Osteocyte (in vitro differentiated cells): Measurements from ENCODE around the gene TUBGCP4. TPM values are rescaled to one million over a fixed set of nuclear protein-coding genes. Genes with fewer than 3 reads are reported as not detected.

Source experiments
- DNase-seq: peaks from one replicate; pipeline ENCODE4 v3.0.0; 2021; ENCODE audit warnings: mixed read lengths; ENCODE audit not compliant: unreplicated experiment; ENCODE audit errors: extremely low spot score
- H3K27ac Mint-ChIP-seq: one replicate; pipeline ENCODE4 v1.8.0; 2021; ENCODE audit warnings: mild to moderate bottlenecking, mixed read lengths; ENCODE audit not compliant: unreplicated experiment
- H3K27me3 Mint-ChIP-seq: one replicate; pipeline ENCODE4 v1.8.0; 2021; ENCODE audit warnings: mixed read lengths; ENCODE audit not compliant: unreplicated experiment
- H3K36me3 Mint-ChIP-seq: one replicate; pipeline ENCODE4 v1.8.0; 2021; ENCODE audit warnings: mixed read lengths; ENCODE audit not compliant: unreplicated experiment
- H3K4me1 Mint-ChIP-seq: one replicate; pipeline ENCODE4 v1.8.0; 2021; ENCODE audit warnings: mixed read lengths; ENCODE audit not compliant: unreplicated experiment
- H3K4me3 Mint-ChIP-seq: one replicate; pipeline ENCODE4 v1.8.0; 2021; ENCODE audit warnings: mild to moderate bottlenecking, moderate library complexity, mixed read lengths; ENCODE audit not compliant: unreplicated experiment
- H3K9me3 Mint-ChIP-seq: one replicate; pipeline ENCODE4 v1.8.0; 2021; ENCODE audit warnings: mixed read lengths; ENCODE audit not compliant: unreplicated experiment
- total RNA-seq: library from RNA; stranded (reverse); gene quantifications from 2 replicates; pipeline ENCODE4 v1.2.1, GENCODE V29; 2021
- TF ChIP-seq, protein P1 (sequence below): fragments of 200-600 bp; sonication (generic); IDR thresholded peaks from 2 replicates; pipeline ENCODE4 v1.5.0; 2021; ENCODE audit warnings: antibody characterized with exemption, mild to moderate bottlenecking, moderate library complexity

The TUBGCP4 gene
- total RNA-seq, 1 donor from 2014 or later: 19.8 TPM

DNA sequence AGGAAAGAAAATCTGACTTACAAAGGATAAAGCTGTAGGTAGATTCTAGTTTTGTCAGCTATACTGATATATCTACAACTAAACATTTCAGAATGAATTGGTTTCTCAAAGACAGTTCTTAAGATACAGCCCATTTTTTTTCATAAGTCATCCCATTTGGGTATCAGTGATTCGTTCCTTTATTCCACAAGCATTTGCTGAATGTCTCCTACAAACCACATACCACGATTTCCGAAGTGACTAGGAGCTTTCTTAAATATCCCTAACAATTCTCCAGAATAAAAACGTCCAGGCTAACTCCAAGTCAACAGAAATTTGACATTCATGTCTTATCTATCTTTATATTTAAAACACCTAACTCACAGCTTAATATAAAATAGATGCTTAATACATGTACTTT, 62.3 kb downstream of the TUBGCP4 start:
- H3K4me3 Mint-ChIP-seq: no peak overlapping the region
- H3K36me3 Mint-ChIP-seq: peaks cover 37% of the 10 kb centered on the region
- H3K9me3 Mint-ChIP-seq: no peaks in the 10 kb centered on the region
- TF ChIP-seq, protein P1, sequence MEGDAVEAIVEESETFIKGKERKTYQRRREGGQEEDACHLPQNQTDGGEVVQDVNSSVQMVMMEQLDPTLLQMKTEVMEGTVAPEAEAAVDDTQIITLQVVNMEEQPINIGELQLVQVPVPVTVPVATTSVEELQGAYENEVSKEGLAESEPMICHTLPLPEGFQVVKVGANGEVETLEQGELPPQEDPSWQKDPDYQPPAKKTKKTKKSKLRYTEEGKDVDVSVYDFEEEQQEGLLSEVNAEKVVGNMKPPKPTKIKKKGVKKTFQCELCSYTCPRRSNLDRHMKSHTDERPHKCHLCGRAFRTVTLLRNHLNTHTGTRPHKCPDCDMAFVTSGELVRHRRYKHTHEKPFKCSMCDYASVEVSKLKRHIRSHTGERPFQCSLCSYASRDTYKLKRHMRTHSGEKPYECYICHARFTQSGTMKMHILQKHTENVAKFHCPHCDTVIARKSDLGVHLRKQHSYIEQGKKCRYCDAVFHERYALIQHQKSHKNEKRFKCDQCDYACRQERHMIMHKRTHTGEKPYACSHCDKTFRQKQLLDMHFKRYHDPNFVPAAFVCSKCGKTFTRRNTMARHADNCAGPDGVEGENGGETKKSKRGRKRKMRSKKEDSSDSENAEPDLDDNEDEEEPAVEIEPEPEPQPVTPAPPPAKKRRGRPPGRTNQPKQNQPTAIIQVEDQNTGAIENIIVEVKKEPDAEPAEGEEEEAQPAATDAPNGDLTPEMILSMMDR: no peak
- H3K27me3 Mint-ChIP-seq: no peaks in the 10 kb centered on the region
- no peaks in the 10 kb centered on the region for H3K4me1 Mint-ChIP-seq
- no peak for DNase-seq
- H3K27ac Mint-ChIP-seq: no peak overlapping the region

DNA sequence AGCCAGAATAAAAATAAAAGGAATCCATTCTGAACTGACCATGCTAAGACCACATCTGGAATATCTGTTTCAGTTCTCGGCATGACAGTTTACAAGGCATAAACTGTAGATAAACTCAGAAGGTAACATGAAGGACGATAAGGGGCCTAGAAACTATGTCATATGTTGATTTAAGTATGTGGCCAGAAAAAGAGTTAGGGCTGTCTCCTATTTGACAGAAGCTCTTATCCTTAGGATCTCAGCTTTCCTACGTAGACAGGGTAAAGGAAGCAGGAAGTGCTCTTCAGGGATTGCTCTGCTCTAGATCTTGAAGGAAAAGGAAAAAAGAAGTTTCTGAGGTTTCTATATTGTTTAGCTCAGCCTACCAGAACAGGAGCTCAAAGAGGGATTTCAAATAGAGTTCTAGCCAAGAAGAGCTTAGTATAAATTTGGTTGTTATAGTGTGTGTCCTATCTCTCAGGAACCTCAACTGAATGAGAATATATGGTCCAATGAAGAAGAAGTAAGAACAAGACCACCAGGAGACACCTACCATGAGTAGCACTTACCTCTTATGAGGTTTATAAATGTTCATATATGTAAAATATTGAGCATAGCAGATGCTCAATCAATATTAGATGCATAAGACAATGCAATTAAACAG, 62.9 kb downstream of the TUBGCP4 start:
- DNase-seq: no peak
- Mint-ChIP-seq H3K27me3 (no peaks in the 10 kb centered on the region), H3K36me3 (peaks cover 42% of the 10 kb centered on the region), H3K27ac (no peak overlapping the region), H3K4me3 (no peak overlapping the region), H3K9me3 (no peaks in the 10 kb centered on the region), H3K4me1 (no peaks in the 10 kb centered on the region)
- TF ChIP-seq, protein P1: no peak

DNA sequence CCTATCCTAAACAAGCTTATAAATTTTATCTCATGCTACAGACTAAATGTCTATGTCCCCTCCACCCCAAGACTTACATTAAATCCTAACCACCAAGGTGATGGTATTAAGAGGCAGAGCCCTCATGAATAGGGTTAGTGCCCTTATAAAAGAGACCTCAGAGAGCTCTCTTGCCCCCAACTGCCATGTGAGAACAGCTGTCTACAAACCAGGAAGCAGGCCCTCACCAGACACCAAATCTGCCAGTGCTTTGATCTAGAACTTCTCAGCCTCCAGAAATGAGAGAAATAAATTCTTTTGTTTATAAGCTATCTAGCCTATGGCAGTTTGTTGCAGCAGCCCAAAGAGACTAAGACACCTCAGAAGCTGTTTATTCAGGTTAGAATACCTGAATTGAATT, 63.5 kb downstream of the TUBGCP4 start:
- Mint-ChIP-seq H3K27me3 (no peaks in the 10 kb centered on the region), H3K9me3 (no peaks in the 10 kb centered on the region), H3K4me1 (no peaks in the 10 kb centered on the region), H3K36me3 (peaks cover 40% of the 10 kb centered on the region), H3K4me3 (no peak overlapping the region), H3K27ac (no peak overlapping the region)
- TF ChIP-seq, protein P1: no peak
- no peak for DNase-seq

DNA sequence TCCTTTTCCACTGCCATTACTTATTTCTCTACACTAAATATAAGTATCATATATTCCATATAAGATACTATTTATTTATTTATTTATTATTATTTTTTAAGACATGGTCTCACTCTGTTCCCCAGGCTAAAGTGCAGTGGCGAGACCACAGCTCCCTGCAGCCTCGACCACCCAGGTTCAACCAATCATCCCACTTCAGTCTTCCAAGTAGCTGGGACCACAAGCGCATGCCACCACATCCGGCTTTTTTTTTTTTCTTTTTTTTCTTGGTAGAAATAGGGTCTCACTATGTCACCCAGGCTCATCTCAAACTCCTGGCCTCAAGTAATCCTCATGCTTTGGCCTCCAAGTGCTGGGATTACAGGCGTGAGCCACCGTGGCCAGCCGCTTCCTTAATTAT, 65.5 kb downstream of the TUBGCP4 start:
- H3K9me3 Mint-ChIP-seq: no peaks in the 10 kb centered on the region
- TF ChIP-seq, protein P1: no peak
- H3K4me3 Mint-ChIP-seq: no peak overlapping the region
- H3K27ac Mint-ChIP-seq: no peak overlapping the region
- no peak for DNase-seq
- H3K36me3 Mint-ChIP-seq: peaks cover 36% of the 10 kb centered on the region
- peaks cover 10% of the 10 kb centered on the region for H3K4me1 Mint-ChIP-seq
- no peaks in the 10 kb centered on the region for H3K27me3 Mint-ChIP-seq

DNA sequence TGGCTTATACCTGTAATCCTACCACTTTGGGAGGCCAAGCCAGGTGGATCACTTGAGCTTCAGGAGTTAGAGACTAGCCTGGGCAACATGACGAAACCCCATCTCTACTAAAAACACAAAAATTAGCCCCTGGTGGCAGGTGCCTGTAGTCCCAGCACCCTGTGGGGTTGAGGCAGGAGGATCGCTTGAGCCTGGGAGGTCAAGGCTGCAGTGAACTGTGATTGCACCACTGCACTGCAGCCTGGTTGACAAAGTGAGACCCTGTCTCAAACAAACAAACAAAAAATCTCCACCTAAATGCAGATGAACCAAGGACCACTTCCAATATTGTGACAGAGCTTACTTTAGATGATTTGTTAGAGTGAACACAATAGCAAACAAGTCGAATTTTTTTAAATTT, 68.4 kb downstream of the TUBGCP4 start:
- Mint-ChIP-seq H3K27ac (no peak overlapping the region), H3K27me3 (no peaks in the 10 kb centered on the region), H3K36me3 (peaks cover 13% of the 10 kb centered on the region), H3K4me3 (no peak overlapping the region), H3K4me1 (peaks cover 11% of the 10 kb centered on the region), H3K9me3 (no peaks in the 10 kb centered on the region)
- DNase-seq: no peak
- TF ChIP-seq, protein P1: no peak
